Sigmoid colon (tissue), 3 donors: Measurements from ENCODE around the gene KIF26A.

Experiments
- CTCF ChIP-seq, 4 experiments: fragments of 450-650 bp in 3 of 4; fragments of 200-600 bp in 1 of 4; IDR thresholded peaks; one replicate each; pipeline ENCODE4 v1.5.1; 2016 to 2019; ENCODE audit warnings: antibody characterized with exemption in 4 of 4, mild to moderate bottlenecking in 3 of 4, moderate library complexity in 2 of 4
- POLR2A ChIP-seq, 2 donors: fragments of 450-650 bp; IDR thresholded peaks; one replicate each; pipeline ENCODE4 v1.6.1; 2016; ENCODE audit warnings: antibody characterized with exemption in 2 of 2, mild to moderate bottlenecking in 2 of 2, moderate library complexity in 2 of 2

GRCh38 chr14:104101651-104102281 lies 36.6 kb upstream of the KIF26A start:
- TF ChIP-seq CTCF (IDR thresholded peaks at IDR 0.05) (no peak), POLR2A (IDR thresholded peaks at IDR 0.05) (no peak)
